Measurements from ENCODE around the gene PDZRN3. TPM values are rescaled to one million over a fixed set of nuclear protein-coding genes. Genes with fewer than 3 reads are reported as not detected.
A peak's percentile ranks its signal among the peaks of the same experiment; 100 is the strongest.

PDZRN3 gene
- total and polyA plus RNA-seq, 12 donors: 17.7 to 143 (median 74.6) TPM

GRCh38 chr3:73379465-73379864, 245.3 kb downstream of the PDZRN3 start:
- DNase-seq: no peak

GRCh38 chr3:73378207-73378606, 246.5 kb downstream of the PDZRN3 start:
- Histone ChIP-seq H3K27ac (no peak overlapping the region), H3K27me3 (no peaks in the 10 kb centered on the region), H3K36me3 (peaks cover 0 to 16% (median 0%) of the 10 kb centered on the region in 9 donors), H3K4me3 (no peak overlapping the region), H3K4me1 (no peaks in the 10 kb centered on the region), H3K9me3 (peaks cover 0 to 11% (median 5%) of the 10 kb centered on the region in 11 donors)
- TF ChIP-seq, protein P1, sequence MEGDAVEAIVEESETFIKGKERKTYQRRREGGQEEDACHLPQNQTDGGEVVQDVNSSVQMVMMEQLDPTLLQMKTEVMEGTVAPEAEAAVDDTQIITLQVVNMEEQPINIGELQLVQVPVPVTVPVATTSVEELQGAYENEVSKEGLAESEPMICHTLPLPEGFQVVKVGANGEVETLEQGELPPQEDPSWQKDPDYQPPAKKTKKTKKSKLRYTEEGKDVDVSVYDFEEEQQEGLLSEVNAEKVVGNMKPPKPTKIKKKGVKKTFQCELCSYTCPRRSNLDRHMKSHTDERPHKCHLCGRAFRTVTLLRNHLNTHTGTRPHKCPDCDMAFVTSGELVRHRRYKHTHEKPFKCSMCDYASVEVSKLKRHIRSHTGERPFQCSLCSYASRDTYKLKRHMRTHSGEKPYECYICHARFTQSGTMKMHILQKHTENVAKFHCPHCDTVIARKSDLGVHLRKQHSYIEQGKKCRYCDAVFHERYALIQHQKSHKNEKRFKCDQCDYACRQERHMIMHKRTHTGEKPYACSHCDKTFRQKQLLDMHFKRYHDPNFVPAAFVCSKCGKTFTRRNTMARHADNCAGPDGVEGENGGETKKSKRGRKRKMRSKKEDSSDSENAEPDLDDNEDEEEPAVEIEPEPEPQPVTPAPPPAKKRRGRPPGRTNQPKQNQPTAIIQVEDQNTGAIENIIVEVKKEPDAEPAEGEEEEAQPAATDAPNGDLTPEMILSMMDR (IDR thresholded peaks at IDR 0.05): no peak
- DNase-seq (no peak), ATAC-seq (no peak)
- WGBS, 2 donors: 76 to 80% methylated on average over 2 of the region's 2 CpGs
- intact Hi-C loops (cut with DNase I): no loop called here

More at GRCh38 chr3:73379465-73379864, 245.3 kb downstream of the PDZRN3 start:
- TF ChIP-seq, protein P1 (IDR thresholded peaks at IDR 0.05): no peak
- Histone ChIP-seq H3K4me3 (no peak overlapping the region), H3K27ac (no peak overlapping the region), H3K36me3 (peaks cover 0 to 29% (median 9%) of the 10 kb centered on the region in 9 donors), H3K9me3 (peaks cover 0 to 6% (median 0%) of the 10 kb centered on the region in 11 donors), H3K27me3 (no peaks in the 10 kb centered on the region), H3K4me1 (no peaks in the 10 kb centered on the region)
- 57 to 79% methylated on average over 2 of the region's 2 CpGs for WGBS, 2 donors
- no peak for ATAC-seq
- intact Hi-C loops (cut with DNase I): no loop called here

- peak overlapping the region in 5 of 10 donors; percentile 6 to 53 (median 35) for H3K27ac ChIP-seq
- DNase-seq (peak; percentile 62 to 65), ATAC-seq (peak; percentile 93 to 99 (median 97))
- H3K4me1 ChIP-seq: peaks cover 0 to 8% (median 0%) of the 10 kb centered on the region in 9 donors
- WGBS, 2 donors: 59 to 66% methylated on average over 12 of the region's 12 CpGs
- H3K4me3 ChIP-seq: no peak overlapping the region
- TF ChIP-seq, protein P1 (IDR thresholded peaks at IDR 0.05): no peak
- peaks cover 0 to 20% (median 0%) of the 10 kb centered on the region in 11 donors for H3K9me3 ChIP-seq
- no peaks in the 10 kb centered on the region for H3K36me3 ChIP-seq
- H3K27me3 ChIP-seq: no peaks in the 10 kb centered on the region
- intact Hi-C loops (cut with DNase I): no loop called here
These were observed 258.9 kb downstream of the PDZRN3 start for GRCh38 chr3:73365756-73366397.

- TF ChIP-seq, protein P1 (IDR thresholded peaks at IDR 0.05): no peak
- peaks cover 0 to 29% (median 0%) of the 10 kb centered on the region in 11 donors for H3K9me3 ChIP-seq
- 53 to 55% methylated on average over 1 of the region's 1 CpG for WGBS, 2 donors
- H3K4me1 ChIP-seq: peaks cover 0 to 8% (median 0%) of the 10 kb centered on the region in 9 donors
- H3K36me3 ChIP-seq: no peaks in the 10 kb centered on the region
- no peaks in the 10 kb centered on the region for H3K27me3 ChIP-seq
- DNase-seq (no peak), ATAC-seq (no peak)
- intact Hi-C loops (cut with DNase I): no loop called here
- H3K27ac ChIP-seq: no peak overlapping the region
- H3K4me3 ChIP-seq: no peak overlapping the region
These were observed 260.2 kb downstream of the PDZRN3 start for GRCh38 chr3:73364517-73364916.
